Measurements from ENCODE around the gene ARID1B. TPM values are rescaled to one million over a fixed set of nuclear protein-coding genes. Genes with fewer than 3 reads are reported as not detected.
A peak's percentile ranks its signal among the peaks of the same experiment; 100 is the strongest.

The ARID1B gene
- total RNA-seq, 2 donors from 2014 or later = 62.9 to 71.6 TPM

DNA sequence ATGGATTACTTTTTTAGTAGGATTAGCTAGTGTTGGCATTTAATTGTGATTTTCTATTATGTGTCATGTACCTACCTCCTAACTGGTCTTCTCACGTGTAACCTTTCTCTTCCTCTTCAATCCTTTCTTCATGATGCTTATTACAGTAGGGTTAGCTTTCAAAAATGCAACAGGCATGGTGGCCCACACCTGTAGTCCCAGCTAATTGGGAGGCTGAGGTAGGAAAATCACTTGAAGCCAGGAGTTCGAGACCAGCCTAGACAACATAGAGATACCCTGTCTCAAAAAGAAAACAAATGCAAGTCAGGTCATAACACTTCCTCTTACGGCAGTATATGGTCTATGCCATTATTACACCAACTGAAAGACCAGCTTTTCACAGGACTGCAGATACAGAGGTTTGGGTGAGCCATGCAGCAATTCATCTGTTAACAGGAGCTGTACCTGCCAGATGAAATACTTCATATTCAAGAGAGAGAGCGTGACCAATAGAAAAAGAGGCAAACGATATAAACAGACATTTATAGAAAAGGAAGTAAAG, 351.1 kb downstream of the ARID1B start:
- H3K9me3 Mint-ChIP-seq = no peaks in the 10 kb centered on the region
- ATAC-seq (replicated peaks in 1 of 2) (no peak), DNase-seq (no peak)
- H3K4me3 Mint-ChIP-seq = no peak overlapping the region
- peaks cover 4% of the 10 kb centered on the region for H3K4me1 Mint-ChIP-seq (ENCODE audit: low read depth)
- H3K36me3 Mint-ChIP-seq (ENCODE audit: insufficient read depth in 2 of 2) = peaks cover 0 to 7% of the 10 kb centered on the region in 2 donors
- no peaks in the 10 kb centered on the region for H3K27me3 Mint-ChIP-seq (ENCODE audit: low read depth)
- H3K27ac Mint-ChIP-seq = no peak overlapping the region

DNA sequence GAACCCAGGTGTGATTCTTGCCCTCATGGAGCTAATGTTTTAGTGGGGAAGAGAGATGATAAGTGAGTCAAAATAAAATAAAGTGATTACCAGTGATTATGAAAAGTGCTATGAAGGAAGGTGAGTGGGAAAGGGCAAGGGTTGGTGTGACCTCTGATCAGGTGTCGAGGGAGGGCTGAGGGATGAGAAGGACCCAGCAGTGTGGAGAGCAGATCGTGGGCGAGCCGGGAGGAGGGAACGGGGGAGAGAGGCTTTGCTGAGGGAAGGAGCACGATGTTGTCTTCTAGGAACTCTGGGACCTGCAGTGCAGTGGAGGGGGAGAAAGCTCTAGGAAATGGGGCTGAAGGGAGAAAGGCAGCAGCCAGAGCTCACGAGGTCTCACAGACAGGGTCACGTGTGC, 354.1 kb downstream of the ARID1B start:
- H3K4me1 Mint-ChIP-seq (ENCODE audit: low read depth) = peaks cover 9% of the 10 kb centered on the region
- ATAC-seq (replicated peaks in 1 of 2) (no peak), DNase-seq (no peak)
- H3K36me3 Mint-ChIP-seq (ENCODE audit: insufficient read depth in 2 of 2) = peaks cover 0 to 9% of the 10 kb centered on the region in 2 donors
- H3K27me3 Mint-ChIP-seq (ENCODE audit: low read depth) = no peaks in the 10 kb centered on the region
- no peak overlapping the region for H3K4me3 Mint-ChIP-seq
- no peaks in the 10 kb centered on the region for H3K9me3 Mint-ChIP-seq
- no peak overlapping the region for H3K27ac Mint-ChIP-seq

DNA sequence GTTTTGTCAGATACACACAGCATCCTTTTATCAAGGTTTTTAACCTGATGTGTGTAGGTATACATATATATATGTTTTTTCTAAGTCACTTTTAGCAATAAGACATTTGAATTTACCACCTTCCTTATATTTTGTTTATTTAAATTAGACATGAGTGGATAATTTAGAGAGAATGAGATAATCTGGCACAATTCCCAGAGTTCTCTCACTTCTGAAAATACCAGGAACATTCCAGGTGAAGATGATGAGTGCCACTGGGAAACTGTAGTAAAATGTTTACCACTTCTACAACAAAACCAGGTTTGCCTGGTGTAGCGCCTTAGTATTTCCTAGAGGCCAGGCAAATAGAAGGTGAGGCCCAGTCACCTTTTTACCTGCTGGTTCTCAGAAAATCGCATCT, 356.7 kb downstream of the ARID1B start:
- peaks cover 0 to 6% of the 10 kb centered on the region in 2 donors for H3K36me3 Mint-ChIP-seq (ENCODE audit: insufficient read depth in 2 of 2)
- DNase-seq (no peak), ATAC-seq (replicated peaks in 1 of 2) (no peak)
- peaks cover 22% of the 10 kb centered on the region for H3K4me1 Mint-ChIP-seq (ENCODE audit: low read depth)
- H3K9me3 Mint-ChIP-seq = no peaks in the 10 kb centered on the region
- no peaks in the 10 kb centered on the region for H3K27me3 Mint-ChIP-seq (ENCODE audit: low read depth)
- H3K27ac Mint-ChIP-seq = no peak overlapping the region
- no peak overlapping the region for H3K4me3 Mint-ChIP-seq

DNA sequence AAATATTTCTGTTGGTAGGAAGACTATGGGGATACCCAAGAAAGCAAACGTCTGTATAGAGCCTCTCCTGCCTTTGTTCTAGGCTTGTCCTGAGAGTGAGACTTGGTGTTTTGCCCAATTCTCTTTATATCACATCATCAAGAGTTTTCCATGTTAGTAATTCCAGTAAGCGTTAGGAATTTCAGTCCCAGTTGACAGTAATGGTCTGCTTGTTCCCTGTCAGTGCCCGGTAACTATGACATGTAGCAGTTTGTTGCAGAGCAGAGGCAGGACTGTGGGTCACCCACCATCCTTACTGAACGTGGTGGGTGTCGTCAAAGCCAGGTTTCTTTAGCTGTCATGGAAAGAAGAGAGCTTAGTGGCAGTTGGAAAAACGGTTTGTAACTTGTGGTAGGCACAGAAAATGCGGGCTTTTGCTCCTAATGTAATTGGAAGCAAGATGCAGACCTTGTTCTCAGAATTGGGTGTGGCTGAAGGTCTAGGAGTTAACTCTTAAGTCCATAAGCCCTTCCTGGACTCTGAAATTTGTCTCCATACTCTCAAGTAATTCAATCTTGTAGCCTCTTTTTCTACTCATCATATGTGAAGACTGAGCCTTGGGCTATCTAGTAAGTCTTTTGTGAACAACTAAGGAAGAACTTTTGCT, 357.3 kb downstream of the ARID1B start:
- no peaks in the 10 kb centered on the region for H3K27me3 Mint-ChIP-seq (ENCODE audit: low read depth)
- peaks cover 0 to 3% of the 10 kb centered on the region in 2 donors for H3K36me3 Mint-ChIP-seq (ENCODE audit: insufficient read depth in 2 of 2)
- H3K4me1 Mint-ChIP-seq (ENCODE audit: low read depth) = peaks cover 28% of the 10 kb centered on the region
- DNase-seq (no peak), ATAC-seq (replicated peaks in 1 of 2) (no peak)
- H3K4me3 Mint-ChIP-seq = no peak overlapping the region
- H3K9me3 Mint-ChIP-seq = no peaks in the 10 kb centered on the region
- H3K27ac Mint-ChIP-seq = no peak overlapping the region

DNA sequence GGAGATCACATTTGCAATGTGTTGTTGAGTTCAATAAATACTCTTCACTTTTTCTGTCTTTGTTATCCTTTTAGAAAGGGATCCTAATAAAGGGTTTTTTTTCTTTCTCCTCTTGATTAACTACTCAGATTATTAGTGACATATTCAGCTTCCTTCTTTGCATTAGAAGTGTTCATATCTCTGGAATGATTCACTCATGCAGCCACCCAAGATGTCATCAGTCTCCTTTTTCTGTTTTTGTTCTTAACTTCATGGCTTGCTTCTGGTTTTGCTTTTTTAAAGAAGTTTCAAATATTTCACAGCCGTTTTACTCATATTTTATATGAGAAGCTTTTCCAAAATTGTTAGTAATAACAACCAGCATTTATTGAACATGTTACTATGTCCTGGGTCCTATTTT, 358.5 kb downstream of the ARID1B start:
- no peaks in the 10 kb centered on the region for H3K9me3 Mint-ChIP-seq
- H3K27ac Mint-ChIP-seq = no peak overlapping the region
- no peak for DNase-seq
- H3K27me3 Mint-ChIP-seq (ENCODE audit: low read depth) = no peaks in the 10 kb centered on the region
- H3K4me3 Mint-ChIP-seq = no peak overlapping the region
- H3K36me3 Mint-ChIP-seq (ENCODE audit: insufficient read depth in 2 of 2) = peaks cover 0 to 3% of the 10 kb centered on the region in 2 donors
- peaks cover 28% of the 10 kb centered on the region for H3K4me1 Mint-ChIP-seq (ENCODE audit: low read depth)
- no peak for ATAC-seq (replicated peaks in 1 of 2)

DNA sequence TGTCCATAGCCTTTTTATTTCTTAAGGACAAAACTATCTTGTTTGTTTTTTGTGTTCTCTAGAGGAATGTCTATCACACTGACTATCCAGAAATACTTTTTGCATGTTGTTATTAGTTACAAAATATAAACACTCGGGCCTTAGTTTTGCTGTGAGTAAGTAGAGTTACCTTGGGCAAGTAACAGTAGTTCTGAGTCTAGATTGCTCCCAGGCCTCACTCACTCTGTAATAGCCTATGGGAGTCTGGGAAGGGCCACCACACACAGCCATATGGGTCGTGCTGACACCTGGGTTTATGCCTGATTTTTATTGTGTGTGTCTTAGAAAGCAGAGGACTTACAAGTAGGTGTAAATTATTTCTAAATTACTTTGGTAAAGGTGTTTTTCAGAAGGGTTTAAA, 360.3 kb downstream of the ARID1B start:
- Mint-ChIP-seq H3K27me3 (ENCODE audit: low read depth) (no peaks in the 10 kb centered on the region), H3K4me1 (ENCODE audit: low read depth) (peaks cover 28% of the 10 kb centered on the region), H3K27ac (peak overlapping the region; percentile 33), H3K4me3 (no peak overlapping the region), H3K36me3 (ENCODE audit: insufficient read depth in 2 of 2) (peaks cover 0 to 6% of the 10 kb centered on the region in 2 donors), H3K9me3 (no peaks in the 10 kb centered on the region)
- ATAC-seq (replicated peaks in 1 of 2) = no peak
- no peak for DNase-seq

DNA sequence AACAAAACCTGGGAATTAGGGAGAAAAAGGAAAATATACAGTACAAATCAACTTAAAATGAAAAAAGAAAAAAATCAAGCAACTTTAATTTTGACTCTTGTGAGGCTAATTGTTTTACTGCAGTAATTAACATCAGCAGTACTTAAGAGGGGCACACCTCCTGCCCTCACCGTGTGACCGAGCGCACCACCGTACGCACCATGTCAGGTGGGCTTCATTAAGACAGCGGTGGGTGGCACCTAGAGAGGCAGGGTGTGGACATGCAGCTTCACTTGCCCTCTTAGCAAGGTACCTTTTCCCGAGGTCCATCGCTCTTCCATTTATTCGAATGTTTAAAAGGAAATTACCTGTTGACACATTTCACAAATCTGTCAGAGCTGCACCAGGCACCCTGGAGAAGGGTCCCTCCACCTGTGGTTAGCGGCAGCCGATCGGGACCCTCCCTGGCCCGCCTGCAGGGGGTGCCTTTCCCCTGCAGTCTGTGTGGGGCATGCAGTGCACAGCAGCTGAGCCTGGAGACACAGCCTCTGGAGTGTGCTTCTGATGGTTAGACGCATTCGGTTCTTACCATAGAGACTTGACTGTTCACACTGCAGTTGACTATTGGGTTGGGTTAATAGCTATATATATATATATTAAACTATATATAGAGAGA, 362.0 kb downstream of the ARID1B start:
- Mint-ChIP-seq H3K27me3 (ENCODE audit: low read depth) (no peaks in the 10 kb centered on the region), H3K4me1 (ENCODE audit: low read depth) (peaks cover 38% of the 10 kb centered on the region), H3K36me3 (ENCODE audit: insufficient read depth in 2 of 2) (peaks cover 0 to 6% of the 10 kb centered on the region in 2 donors), H3K4me3 (no peak overlapping the region), H3K9me3 (no peaks in the 10 kb centered on the region), H3K27ac (no peak overlapping the region)
- DNase-seq = no peak
- ATAC-seq (replicated peaks in 1 of 2) = no peak

DNA sequence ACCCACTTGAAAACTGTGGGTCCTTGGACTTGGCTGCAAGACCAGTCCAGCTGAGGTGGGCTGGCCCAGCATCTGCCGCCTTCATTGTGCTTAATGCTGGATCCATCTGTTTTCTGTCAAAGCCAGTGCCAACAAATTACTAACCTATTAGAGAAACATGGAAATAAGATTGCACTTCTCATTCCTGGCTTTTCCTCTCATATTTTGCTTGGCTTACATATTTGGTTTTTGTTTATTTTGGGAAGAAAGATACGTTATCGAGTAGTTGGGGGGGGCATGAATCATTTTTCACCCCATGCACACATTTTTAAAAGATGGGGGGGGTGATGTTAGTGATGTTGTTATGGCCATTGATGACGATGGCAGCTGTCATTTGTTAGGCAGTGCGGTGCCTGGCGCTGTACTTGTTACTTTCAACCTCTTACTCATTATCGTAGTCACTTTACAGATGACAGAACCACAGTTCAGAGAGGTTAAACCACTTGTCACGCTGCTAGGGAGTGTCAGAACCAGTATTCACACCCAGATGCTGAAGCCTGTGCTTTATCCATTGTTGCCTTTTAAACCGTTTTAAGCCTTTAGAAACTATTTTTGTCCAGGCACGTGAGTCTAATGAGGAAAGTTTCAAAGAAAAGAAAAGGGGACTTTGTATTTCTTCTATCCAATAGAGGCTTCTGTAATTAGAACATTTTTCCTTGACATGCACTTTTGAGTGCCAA, 366.2 kb downstream of the ARID1B start:
- DNase-seq = peak; percentile 41
- Mint-ChIP-seq H3K4me1 (ENCODE audit: low read depth) (peaks cover 22% of the 10 kb centered on the region), H3K27me3 (ENCODE audit: low read depth) (no peaks in the 10 kb centered on the region), H3K4me3 (no peak overlapping the region), H3K9me3 (no peaks in the 10 kb centered on the region), H3K27ac (no peak overlapping the region), H3K36me3 (ENCODE audit: insufficient read depth in 2 of 2) (peaks cover 0 to 5% of the 10 kb centered on the region in 2 donors)
- ATAC-seq (replicated peaks in 1 of 2) = peak; percentile 96 to 99

DNA sequence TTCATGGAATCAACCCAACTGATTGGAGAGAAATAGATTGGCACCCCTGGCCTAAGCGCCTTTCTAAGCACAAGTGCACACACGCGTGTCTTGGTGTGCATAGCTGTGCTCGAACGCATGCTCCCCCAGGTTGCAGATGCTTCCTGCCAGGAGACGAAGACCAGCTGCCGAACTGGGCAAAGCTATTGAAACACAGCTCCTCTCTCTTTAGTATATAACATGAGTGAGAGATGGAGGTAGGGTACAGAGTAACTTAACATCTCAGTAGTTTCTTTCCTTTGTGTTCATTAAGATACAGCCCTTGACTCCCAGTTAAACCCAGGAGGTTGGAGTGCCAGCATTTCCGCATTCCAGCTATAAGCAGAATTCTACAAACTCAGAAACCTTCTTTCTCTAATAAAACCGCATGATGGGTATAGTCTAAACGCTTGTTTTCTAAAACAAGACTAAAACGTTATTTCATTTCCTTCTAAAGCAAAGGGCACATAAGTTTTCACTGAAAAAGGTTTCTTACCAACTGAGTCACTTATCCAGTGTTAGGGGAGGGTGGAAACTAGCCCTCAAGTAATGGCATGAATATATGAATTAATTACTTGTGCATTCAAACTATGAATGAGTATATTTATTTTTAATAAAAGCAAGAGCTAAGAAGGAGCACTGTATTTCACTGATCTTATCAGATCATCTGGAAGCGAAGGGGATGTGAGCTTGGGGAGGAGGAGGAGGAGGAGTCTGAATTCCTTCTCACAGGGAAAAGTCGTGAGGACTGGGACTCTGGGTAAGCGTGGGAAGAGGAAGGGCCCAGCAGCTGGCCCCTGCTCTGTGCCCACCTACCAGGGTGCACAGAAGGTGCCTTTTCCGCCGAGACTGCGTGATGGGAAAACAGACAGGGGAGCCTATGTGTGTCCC, 367.0 kb downstream of the ARID1B start:
- Mint-ChIP-seq H3K27ac (no peak overlapping the region), H3K4me3 (no peak overlapping the region), H3K4me1 (ENCODE audit: low read depth) (peaks cover 14% of the 10 kb centered on the region), H3K9me3 (no peaks in the 10 kb centered on the region), H3K27me3 (ENCODE audit: low read depth) (no peaks in the 10 kb centered on the region), H3K36me3 (ENCODE audit: insufficient read depth in 2 of 2) (peaks cover 0 to 5% of the 10 kb centered on the region in 2 donors)
- ATAC-seq (replicated peaks in 1 of 2) = no peak
- no peak for DNase-seq

DNA sequence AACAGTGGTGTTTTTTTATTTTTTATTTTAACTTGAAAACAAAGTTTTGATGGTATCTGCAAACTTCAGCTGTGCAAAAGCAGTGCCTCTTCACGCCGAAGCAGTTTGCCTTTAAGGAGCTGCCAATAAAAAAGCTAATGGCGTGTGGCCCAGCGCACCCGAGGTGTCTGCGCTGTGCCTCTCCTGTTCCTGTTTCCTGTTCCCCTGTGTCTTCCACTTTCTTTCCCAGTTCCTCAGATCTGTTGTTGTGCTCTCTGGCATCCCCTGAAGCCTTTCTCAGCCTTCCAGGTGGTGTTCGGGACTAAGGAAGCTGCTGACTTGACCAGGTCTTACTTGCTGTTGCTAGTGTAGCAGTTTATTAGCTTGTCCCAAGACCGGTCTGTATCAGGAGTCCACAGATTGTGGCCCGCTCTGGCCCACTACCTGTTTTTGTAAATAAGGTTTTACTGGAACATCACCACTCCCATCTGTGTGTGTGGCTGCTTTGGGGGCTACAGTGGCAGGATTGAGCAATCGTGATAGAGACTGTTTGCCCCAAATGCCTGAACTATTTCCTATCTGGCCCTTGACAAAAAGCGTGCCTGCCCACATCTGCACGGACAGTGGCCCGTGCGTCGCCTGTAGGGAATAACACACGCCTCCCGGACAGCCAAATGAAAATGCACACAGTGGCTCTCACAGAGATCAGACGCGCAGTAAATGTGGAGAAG, 367.8 kb downstream of the ARID1B start:
- Mint-ChIP-seq H3K36me3 (ENCODE audit: insufficient read depth in 2 of 2) (peaks cover 0 to 9% of the 10 kb centered on the region in 2 donors), H3K27ac (no peak overlapping the region), H3K4me1 (ENCODE audit: low read depth) (peaks cover 10% of the 10 kb centered on the region), H3K27me3 (ENCODE audit: low read depth) (no peaks in the 10 kb centered on the region), H3K4me3 (no peak overlapping the region), H3K9me3 (no peaks in the 10 kb centered on the region)
- ATAC-seq (replicated peaks in 1 of 2) (no peak), DNase-seq (no peak)

DNA sequence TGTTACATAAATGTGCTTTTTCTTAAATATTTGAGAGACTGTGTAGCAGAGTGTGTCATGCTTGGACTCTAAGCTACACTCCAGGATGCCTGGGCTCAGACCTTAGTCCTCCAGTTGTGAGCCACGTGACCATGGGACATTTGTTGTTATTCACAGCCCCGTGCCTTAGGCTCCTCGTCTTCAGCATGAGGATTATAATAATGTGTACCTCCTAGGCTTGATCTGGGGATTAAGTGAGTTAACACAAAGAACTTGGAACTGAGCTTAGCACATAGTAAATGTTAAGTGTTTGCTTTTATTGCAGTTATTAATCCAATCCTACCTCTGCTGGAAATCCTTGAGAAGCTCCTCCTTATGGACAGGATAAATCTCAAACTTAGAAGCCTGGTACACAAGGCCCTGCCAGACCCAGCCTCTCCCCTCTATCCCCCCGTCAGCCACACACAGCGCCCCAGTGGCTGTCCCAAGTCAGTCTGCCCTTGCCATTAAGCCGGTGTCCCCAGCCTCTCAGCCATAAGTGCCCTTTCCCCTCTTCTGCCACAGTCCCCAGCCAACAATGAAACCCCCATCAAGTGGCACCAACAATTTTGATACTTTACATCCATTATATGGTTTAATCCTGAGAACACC, 368.6 kb downstream of the ARID1B start:
- H3K4me3 Mint-ChIP-seq = no peak overlapping the region
- no peak for ATAC-seq (replicated peaks in 1 of 2)
- DNase-seq = no peak
- peaks cover 11% of the 10 kb centered on the region for H3K4me1 Mint-ChIP-seq (ENCODE audit: low read depth)
- no peak overlapping the region for H3K27ac Mint-ChIP-seq
- no peaks in the 10 kb centered on the region for H3K27me3 Mint-ChIP-seq (ENCODE audit: low read depth)
- H3K36me3 Mint-ChIP-seq (ENCODE audit: insufficient read depth in 2 of 2) = peaks cover 0 to 9% of the 10 kb centered on the region in 2 donors
- H3K9me3 Mint-ChIP-seq = no peaks in the 10 kb centered on the region
